H1 (cell line): ENCODE measurements around the gene NLRP12. TPM values are rescaled to one million over a fixed set of nuclear protein-coding genes. Genes with fewer than 3 reads are reported as not detected.
"Not testable (repeated sequence)": the region's sequence is repeated elsewhere in the genome, so short reads cannot be mapped to it uniquely, and the experiment has no call there.

Source experiments
- CTCF ChIA-PET: fragments of 300-600 bp; sonication (Branson Sonifier 250); formaldehyde crosslinking; loops from one replicate; lab custom pipeline; 2021; ENCODE audit not compliant: partially characterized antibody; lab: Charles Lee
- POLR2A ChIA-PET: fragments of 300-600 bp; sonication (Branson Sonifier 250); formaldehyde crosslinking; loops from one replicate; lab custom pipeline; 2021; ENCODE audit warnings: inconsistent platforms; ENCODE audit not compliant: partially characterized antibody; lab: Charles Lee
- DNase-seq, 2 experiments: peaks; one replicate each; pipeline versions ENCODE4 v3.0.0 to v3.0.0-alpha.2; 2010 to 2022; ENCODE audit warnings: low spot score in 2 of 2, low read depth in 1 of 2, mixed read lengths in 1 of 2
- FAIRE-seq: peaks from 2 replicates; lab custom pipeline; 2011; peaks lifted over from hg19 to GRCh38; lab: Jason Lieb, UNC
- H2AFZ ChIP-seq: 2 replicates; pipeline ENCODE4 v1.8.1; 2012; ENCODE audit warnings: low read length, inconsistent platforms
- H2AK5ac ChIP-seq: 2 replicates; pipeline ENCODE4 v1.6.1; 2013; ENCODE audit warnings: low read depth, low read length
- H2BK120ac ChIP-seq: replicated peaks from 2 replicates; pipeline ENCODE3; 2013; ENCODE audit warnings: low read depth, low read length, inconsistent platforms
- H2BK12ac ChIP-seq: 2 replicates; pipeline ENCODE4 v1.6.1; 2013; ENCODE audit warnings: low read depth, low read length
- H2BK15ac ChIP-seq: 2 replicates; pipeline ENCODE4 v1.6.1; 2013; ENCODE audit warnings: low read length
- H2BK20ac ChIP-seq: 2 replicates; pipeline ENCODE4 v1.6.1; 2013; ENCODE audit warnings: low read length
- H2BK5ac ChIP-seq: 2 replicates; pipeline ENCODE4 v1.6.1; 2013; ENCODE audit warnings: low read depth, low read length
- H3K14ac ChIP-seq: 2 replicates; pipeline ENCODE4 v1.6.1; 2013; ENCODE audit warnings: inconsistent platforms; ENCODE audit not compliant: insufficient read length
- H3K18ac ChIP-seq: 2 replicates; pipeline ENCODE4 v1.6.1; 2013; ENCODE audit warnings: low read length; ENCODE audit errors: extremely low read depth
- H3K23ac ChIP-seq: 2 replicates; pipeline ENCODE4 v1.6.1; 2013; ENCODE audit warnings: inconsistent platforms; ENCODE audit not compliant: insufficient read length
- H3K23me2 ChIP-seq: 2 replicates; pipeline ENCODE4 v1.6.1; 2013; ENCODE audit warnings: low read depth, low read length
- H3K27ac ChIP-seq: 2 replicates; pipeline ENCODE4 v1.6.1; 2011; ENCODE audit warnings: low read depth, low read length, inconsistent platforms
- H3K27me3 ChIP-seq, 4 experiments: replicated peaks in 1 of 4; 1 replicate in 1 of 4; 2 replicates in 3 of 4; pipeline versions ENCODE4 v1.6.1 to v1.8.1; 2011 to 2013; ENCODE audit warnings: low read length in 3 of 4, mild to moderate bottlenecking in 3 of 4, inconsistent platforms in 2 of 4, mixed read lengths in 2 of 4, moderate library complexity in 1 of 4; ENCODE audit not compliant: control insufficient read depth in 3 of 4, insufficient read depth in 3 of 4; ENCODE audit errors: extremely low read depth in 1 of 4
- H3K36me3 ChIP-seq, 4 experiments: 2 replicates each; pipeline versions ENCODE4 v1.6.1 to v1.8.1; 2011 to 2013; ENCODE audit warnings: mild to moderate bottlenecking in 4 of 4, low read length in 3 of 4, moderate library complexity in 2 of 4, control low read depth in 1 of 4, inconsistent platforms in 1 of 4; ENCODE audit not compliant: insufficient read depth in 4 of 4, control insufficient read depth in 2 of 4
- H3K4ac ChIP-seq: replicated peaks from 2 replicates; pipeline ENCODE3; 2013; ENCODE audit warnings: low read length, low read depth, mixed read lengths, inconsistent platforms; ENCODE audit not compliant: insufficient read length
- H3K4me1 ChIP-seq, 4 experiments: replicated peaks in 1 of 4; 1 replicate in 1 of 4; 2 replicates in 3 of 4; pipeline versions ENCODE4 v1.6.1 to v1.8.1; 2011 to 2013; ENCODE audit warnings: low read length in 3 of 4, inconsistent platforms in 2 of 4, mixed read lengths in 1 of 4; ENCODE audit not compliant: insufficient read depth in 4 of 4, control insufficient read depth in 3 of 4
- H3K4me2 ChIP-seq, 2 experiments: 2 replicates each; pipeline versions ENCODE4 v1.6.1 to v1.8.1; 2011 to 2013; ENCODE audit warnings: low read depth in 2 of 2, low read length in 2 of 2, control low read depth in 1 of 2, inconsistent platforms in 1 of 2, mild to moderate bottlenecking in 1 of 2; ENCODE audit not compliant: insufficient read depth in 1 of 2
- H3K4me3 ChIP-seq, 4 experiments: fragments of 200-600, 300-600 bp in 1 of 4; sonication (generic), shearing (Covaris generic), sonication (Bioruptor Twin) in 1 of 4; 2 replicates each; pipeline versions ENCODE4 v1.5.1 to v1.8.1; 2011 to 2016; ENCODE audit warnings: low read length in 4 of 4, low read depth in 3 of 4, control low read depth in 2 of 4, inconsistent platforms in 2 of 4, mild to moderate bottlenecking in 2 of 4, mixed read lengths in 1 of 4, moderate library complexity in 1 of 4; ENCODE audit not compliant: insufficient read depth in 2 of 4; ENCODE audit errors: extremely low read depth in 1 of 4
- H3K56ac ChIP-seq: replicated peaks from 2 replicates; pipeline ENCODE3; 2013; ENCODE audit warnings: low read depth, mild to moderate bottlenecking, mixed read lengths, low read length, inconsistent platforms; ENCODE audit not compliant: insufficient read length
- H3K79me1 ChIP-seq: 2 replicates; pipeline ENCODE4 v1.6.1; 2013; ENCODE audit warnings: low read depth, low read length, control low read depth
- H3K79me2 ChIP-seq, 2 experiments: 2 replicates each; pipeline versions ENCODE4 v1.6.1 to v1.8.1; 2012 to 2013; ENCODE audit warnings: low read length in 2 of 2, mild to moderate bottlenecking in 2 of 2, inconsistent platforms in 1 of 2; ENCODE audit not compliant: insufficient read depth in 2 of 2, control insufficient read depth in 1 of 2
- H3K9ac ChIP-seq, 4 experiments: replicated peaks in 1 of 4; 1 replicate in 1 of 4; 2 replicates in 3 of 4; pipeline versions ENCODE4 v1.6.1 to v1.8.1; 2011 to 2013; ENCODE audit warnings: low read depth in 3 of 4, low read length in 3 of 4, control low read depth in 2 of 4, mild to moderate bottlenecking in 2 of 4, moderate library complexity in 2 of 4, inconsistent platforms in 1 of 4; ENCODE audit errors: extremely low read depth in 1 of 4
- H3K9me3 ChIP-seq, 2 experiments: 2 replicates each; pipeline versions ENCODE4 v1.6.1 to v1.8.1; 2012 to 2013; ENCODE audit warnings: mild to moderate bottlenecking in 2 of 2, moderate library complexity in 2 of 2, control low read depth in 1 of 2, inconsistent platforms in 1 of 2, low read depth in 1 of 2, low read length in 1 of 2, mixed read lengths in 1 of 2; ENCODE audit not compliant: insufficient read depth in 2 of 2
- H4K20me1 ChIP-seq, 2 experiments: replicated peaks in 1 of 2; 2 replicates each; pipeline versions ENCODE3 to v1.8.1; 2011 to 2013; ENCODE audit warnings: inconsistent platforms in 2 of 2, low read length in 2 of 2, mild to moderate bottlenecking in 1 of 2; ENCODE audit not compliant: insufficient read depth in 2 of 2, control insufficient read depth in 1 of 2
- H4K5ac ChIP-seq: 2 replicates; pipeline ENCODE4 v1.6.1; 2013; ENCODE audit warnings: low read length, low read depth, mixed read lengths, inconsistent platforms; ENCODE audit not compliant: insufficient read length
- H4K8ac ChIP-seq: 2 replicates; pipeline ENCODE4 v1.8.0; 2013; ENCODE audit warnings: mild to moderate bottlenecking, moderate library complexity, low read length, inconsistent platforms; ENCODE audit not compliant: insufficient read depth; ENCODE audit errors: extremely low read depth
- H4K91ac ChIP-seq: replicated peaks from 2 replicates; pipeline ENCODE3; 2013; ENCODE audit warnings: low read length, mixed read lengths, inconsistent platforms; ENCODE audit not compliant: insufficient read length
- CREB1 ChIP-seq: IDR thresholded peaks from 2 replicates; pipeline ENCODE4 v1.6.1; 2012; ENCODE audit warnings: inconsistent platforms
- SP1 ChIP-seq: IDR thresholded peaks from 2 replicates; pipeline ENCODE4 v1.6.1; 2011; ENCODE audit warnings: low read depth, low read length
- WGBS, 2 experiments: shearing (Covaris generic) in 1 of 2; methylation state at CpG; one replicate each; pipeline versions ENCODE4 v1.1.6 to v1.1.7; 2013 to 2015; ENCODE audit warnings: low lambda C conversion rate in 2 of 2, mixed read lengths in 2 of 2, inconsistent platforms in 1 of 2, low coverage in 1 of 2, missing lambda C conversion rate in 1 of 2; ENCODE audit not compliant: insufficient replicate concordance in 2 of 2, insufficient coverage in 1 of 2, insufficient read length in 1 of 2; ENCODE audit errors: extremely low coverage in 1 of 2, missing lambda C conversion rate in 1 of 2; 5-methylcytosine and 5-hydroxymethylcytosine counted together
- microRNA counts: library from miRNA; unstranded; fragments of <30 nt; microRNA quantifications from one replicate; lab custom pipeline; 2015
- microRNA-seq, 2 experiments: library from miRNA; unstranded; fragments of <30 nt; microRNA quantifications; one replicate each; pipeline versions ENCODE4 to v1.2.0, GENCODE V29; 2016 to 2020; ENCODE audit warnings: borderline microRNAs expressed in 2 of 2, borderline number of aligned reads in 2 of 2, borderline replicate concordance in 1 of 2
- polyA plus RNA-seq, 7 experiments: library from polyadenylated mRNA; depleted of rRNA in 3 of 7; stranded (reverse) in 5 of 7; unstranded in 2 of 7; fragments of >200 nt in 5 of 7; fragments of 200-250 nt in 2 of 7; gene quantifications; 1 replicate in 5 of 7; 2 replicates in 1 of 7; 4 replicates in 1 of 7; pipeline versions ENCODE4 v1.2.1 to v1.2.3, GENCODE V29; 2011 to 2013; ENCODE audit warnings: missing spikeins in 2 of 7, mixed read lengths in 2 of 7
- small RNA-seq: library from polyadenylated mRNA; stranded (forward); fragments of <200 nt; extraction: miRNeasy Mini kit (QIAGEN cat#:217004); gene quantifications from one replicate; pipeline ENCODE3, GENCODE V24; 2013; ENCODE audit not compliant: insufficient read depth
- total RNA-seq: library from RNA; stranded (reverse); fragmentation: NEBNext Ultra II Directional; extraction: Animal tissue kit (Norgen Biotek cat#: 25700); gene quantifications from 2 replicates; pipeline ENCODE4 v1.2.1, GENCODE V29; 2021

NLRP12 gene
- total and polyA plus RNA-seq, 2 of the 8 experiments (the other 6 are each of a cell fraction or from before 2014, with no cell fraction given): 1.0 to 1.8 TPM

- TF ChIP-seq SP1 (no peak), CREB1 (no peak)
Measured at GRCh38 chr19:53768401-53768800, 55.7 kb downstream of the NLRP12 start (continued).

- whole genome bisulfite sequencing, 2 experiments: 96% methylated on average over 2 of the region's 2 CpGs; no CpG with 5 or more reads in 1 of the 2 experiments
- H3K27ac ChIP-seq, H3K23me2 ChIP-seq, H3K4me2 ChIP-seq, H2BK120ac ChIP-seq, H3K18ac ChIP-seq, H2BK12ac ChIP-seq, H3K36me3 ChIP-seq, H3K79me2 ChIP-seq, H3K4me3 ChIP-seq, H4K5ac ChIP-seq, H2BK20ac ChIP-seq, H4K20me1 ChIP-seq, H2BK15ac ChIP-seq, H3K23ac ChIP-seq, FAIRE-seq, H2AFZ ChIP-seq, H3K9ac ChIP-seq, H3K4ac ChIP-seq, H4K8ac ChIP-seq, H4K91ac ChIP-seq, H2BK5ac ChIP-seq, H3K14ac ChIP-seq, DNase-seq, H3K79me1 ChIP-seq, POLR2A ChIA-PET, H3K4me1 ChIP-seq, H3K56ac ChIP-seq, H2AK5ac ChIP-seq, H3K27me3 ChIP-seq, H3K9me3 ChIP-seq: not testable (repeated sequence)
- CTCF ChIA-PET: interaction anchor here (0.6 to 1.6 kb wide), 5 partner anchors 8 to 166 kb away, joined by 3 to 4 read pairs (median 3); no protein-coding TSS in a partner anchor
Measured at GRCh38 chr19:53758991-53759390, 65.1 kb downstream of the NLRP12 start.

MicroRNAs within 50 kb of the gene (microRNA counts, 767-probe panel; counts per million panel counts)
- 879 counts per million, percentile 95 among the panel's probes with 10 or more counts for microRNA hsa-miR-371a-3p (lab: Ali Mortazavi, UCI)
- 879 counts per million, percentile 95 among the panel's probes with 10 or more counts for microRNA hsa-miR-371a-5p (lab: Ali Mortazavi, UCI)
- microRNA hsa-miR-371b-3p (lab: Ali Mortazavi, UCI): 879 counts per million, percentile 95 among the panel's probes with 10 or more counts
- 879 counts per million, percentile 95 among the panel's probes with 10 or more counts for microRNA hsa-miR-371b-5p (lab: Ali Mortazavi, UCI)
- 879 counts per million, percentile 95 among the panel's probes with 10 or more counts for microRNA hsa-miR-372 (lab: Ali Mortazavi, UCI)
- microRNA hsa-miR-373-3p (lab: Ali Mortazavi, UCI): 879 counts per million, percentile 95 among the panel's probes with 10 or more counts
- microRNA hsa-miR-516a-3p (lab: Ali Mortazavi, UCI): 879 counts per million, percentile 95 among the panel's probes with 10 or more counts
- microRNA hsa-miR-516a-5p (lab: Ali Mortazavi, UCI): 879 counts per million, percentile 95 among the panel's probes with 10 or more counts
- microRNA hsa-miR-522-3p (lab: Ali Mortazavi, UCI): 879 counts per million, percentile 95 among the panel's probes with 10 or more counts

Small RNAs within 50 kb of the gene (microRNA-seq; reads per million reads assigned to microRNA genes)
- gene MIR1283-2 (0.41 to 0.46 reads per million in 2 experiments), gene MIR371A (0 reads per million in 2 experiments), gene MIR372 (131 to 397 reads per million in 2 experiments), gene MIR373 (37.0 to 98.7 reads per million in 2 experiments), gene MIR516A1 (0 reads per million in 2 experiments), gene MIR516A2 (0.23 to 1.0 reads per million in 2 experiments), gene MIR519A1 (18.6 to 45.7 reads per million in 2 experiments), gene MIR521-1 (0 to 0.20 reads per million in 2 experiments), gene MIR522 (109 to 175 reads per million in 2 experiments), gene MIR527 (1.0 to 3.4 reads per million in 2 experiments)

Small RNAs within 50 kb of the gene (small RNA-seq; reads per million reads assigned to genes)
- gene AC008753.1: not detected
- 10.3 reads per million, percentile 83 among the genes with 10 or more reads in this experiment for gene MIR1283-2
- gene MIR371A: not detected
- gene MIR372: not detected
- 3,669 reads per million, percentile 100 among the genes with 10 or more reads in this experiment for gene MIR373
- not detected for gene MIR516A1
- 30.0 reads per million, percentile 94 among the genes with 10 or more reads in this experiment for gene MIR516A2
- gene MIR519A1: 16.5 reads per million, percentile 90 among the genes with 10 or more reads in this experiment
- gene MIR521-1: 3.4 reads per million, percentile 45 among the genes with 10 or more reads in this experiment
- gene MIR527: 0.51 reads per million
- gene RNU6-1041P: not detected
- gene RNU6-165P: not detected
- not detected for gene RNU6-751P
- gene RNU6-982P: not detected

Other genes with a start within 250 kb of the NLRP12 start
- not detected in 2 replicates for gene DPRX, start 192.3 kb downstream of the NLRP12 start, total RNA-seq
- gene DPRX, start 192.3 kb downstream of the NLRP12 start, polyA plus RNA-seq (2011; rRNA removed): not detected in 2 replicates
- gene MYADM, start 43.6 kb upstream of the NLRP12 start, total RNA-seq: 70.1 and 70.5 TPM in 2 replicates
- gene MYADM, start 43.6 kb upstream of the NLRP12 start, polyA plus RNA-seq (2011; rRNA removed): 74.2 and 122 TPM in 2 replicates
- gene PRKCG, start 57.9 kb upstream of the NLRP12 start, total RNA-seq: 10.6 and 12.4 TPM in 2 replicates
- gene PRKCG, start 57.9 kb upstream of the NLRP12 start, polyA plus RNA-seq (2011; rRNA removed): 6.1 and 14.0 TPM in 2 replicates
- 28.9 and 29.9 TPM in 2 replicates for gene CACNG7, start 85.0 kb upstream of the NLRP12 start, total RNA-seq
- 69.8 and 127 TPM in 2 replicates for gene CACNG7, start 85.0 kb upstream of the NLRP12 start, polyA plus RNA-seq (2011; rRNA removed)
- gene CACNG8, start 138.6 kb upstream of the NLRP12 start, total RNA-seq: 4.5 and 5.7 TPM in 2 replicates
- gene CACNG8, start 138.6 kb upstream of the NLRP12 start, polyA plus RNA-seq (2011; rRNA removed): 0.41 and 0.93 TPM in 2 replicates
- 1.2 and 1.4 TPM in 2 replicates for gene CACNG6, start 167.3 kb upstream of the NLRP12 start, total RNA-seq
- gene CACNG6, start 167.3 kb upstream of the NLRP12 start, polyA plus RNA-seq (2011; rRNA removed): 1.6 and 2.9 TPM in 2 replicates
- gene VSTM1, start 239.6 kb upstream of the NLRP12 start, total RNA-seq: 0.65 TPM in 1 of 2 replicates, not detected in the other
- 0.12 and 0.17 TPM in 2 replicates for gene VSTM1, start 239.6 kb upstream of the NLRP12 start, polyA plus RNA-seq (2011; rRNA removed)